ENCODE data around the gene SH3GL2. TPM values are rescaled to one million over a fixed set of nuclear protein-coding genes. Genes with fewer than 3 reads are reported as not detected.

SH3GL2 gene
- total and polyA plus RNA-seq, 8 donors, result 0.47 to 17.3 (median 1.7) TPM

- intact Hi-C loops (cut with DNase I), result no loop called here
- no peak for FAIRE-seq
Observed at GRCh38 chr9:17613758-17614157, 34.9 kb downstream of the SH3GL2 start.

GRCh38 chr9:17614250-17614649, 35.4 kb downstream of the SH3GL2 start:
- no peak overlapping the region for H3K4me3 ChIP-seq
- no peaks in the 10 kb centered on the region for H3K27me3 ChIP-seq
- ATAC-seq (no peak), FAIRE-seq (no peak), DNase-seq (no peak)
- no peaks in the 10 kb centered on the region for H3K4me1 ChIP-seq
- H3K36me3 ChIP-seq, result no peaks in the 10 kb centered on the region
- no peak for TF ChIP-seq CTCF (IDR thresholded peaks at IDR 0.05)
- 72 to 88% methylated on average over 1 of the region's 1 CpG for WGBS, 2 donors
- intact Hi-C loops (cut with DNase I), result no loop called here
- no peak overlapping the region for H3K27ac ChIP-seq
- no peaks in the 10 kb centered on the region for H3K9me3 ChIP-seq

More at GRCh38 chr9:17613758-17614157, 34.9 kb downstream of the SH3GL2 start:
- Histone ChIP-seq H3K4me3 (no peak overlapping the region), H3K4me1 (no peaks in the 10 kb centered on the region), H3K9me3 (no peaks in the 10 kb centered on the region), H3K36me3 (no peaks in the 10 kb centered on the region), H3K27me3 (no peaks in the 10 kb centered on the region), H3K27ac (no peak overlapping the region)
- 35 to 48% methylated on average over 3 of the region's 3 CpGs for WGBS, 2 donors
- ATAC-seq, result no peak
- DNase-seq, result no peak
- no peak for TF ChIP-seq CTCF (IDR thresholded peaks at IDR 0.05)

GRCh38 chr9:17614903-17615302, 36.0 kb downstream of the SH3GL2 start:
- no peaks in the 10 kb centered on the region for H3K9me3 ChIP-seq
- no peak for TF ChIP-seq CTCF (IDR thresholded peaks at IDR 0.05)
- no peak for ATAC-seq
- no peaks in the 10 kb centered on the region for H3K36me3 ChIP-seq
- H3K4me3 ChIP-seq, result no peak overlapping the region
- FAIRE-seq, result no peak
- no peaks in the 10 kb centered on the region for H3K4me1 ChIP-seq
- WGBS, 2 donors, result 40 to 47% methylated on average over 4 of the region's 4 CpGs
- intact Hi-C loops (cut with DNase I), result no loop called here
- H3K27ac ChIP-seq, result no peak overlapping the region
- DNase-seq, result no peak
- no peaks in the 10 kb centered on the region for H3K27me3 ChIP-seq

- DNase-seq, result no peak
- ATAC-seq, result no peak
- no peak for FAIRE-seq
- Histone ChIP-seq H3K27me3 (no peaks in the 10 kb centered on the region), H3K4me1 (no peaks in the 10 kb centered on the region), H3K36me3 (no peaks in the 10 kb centered on the region), H3K27ac (no peak overlapping the region), H3K4me3 (no peak overlapping the region), H3K9me3 (no peaks in the 10 kb centered on the region)
- no peak for TF ChIP-seq CTCF (IDR thresholded peaks at IDR 0.05)
- 65 to 76% methylated on average over 4 of the region's 4 CpGs for WGBS, 2 donors
- intact Hi-C loops (cut with DNase I), result no loop called here
Observed at GRCh38 chr9:17622141-17622540, 43.3 kb downstream of the SH3GL2 start.

- no peak for TF ChIP-seq CTCF (IDR thresholded peaks at IDR 0.05)
- Histone ChIP-seq H3K4me3 (no peak overlapping the region), H3K4me1 (no peaks in the 10 kb centered on the region), H3K36me3 (no peaks in the 10 kb centered on the region), H3K27me3 (no peaks in the 10 kb centered on the region), H3K27ac (no peak overlapping the region), H3K9me3 (no peaks in the 10 kb centered on the region)
- DNase-seq, result no peak
- FAIRE-seq, result no peak
- intact Hi-C loops (cut with DNase I), result no loop called here
- ATAC-seq, result no peak
- WGBS, 2 donors, result 49 to 71% methylated on average over 5 to 6 of the region's 6 CpGs
Observed at GRCh38 chr9:17622749-17623148, 43.9 kb downstream of the SH3GL2 start.
